ENCODE measurements around the gene DEPP1. TPM values are rescaled to one million over a fixed set of nuclear protein-coding genes. Genes with fewer than 3 reads are reported as not detected.

DEPP1 gene
- total and polyA plus RNA-seq, 7 experiments from 2014 or later = 0.24 to 4.0 (median 0.54) TPM; not detected in 1

DNA sequence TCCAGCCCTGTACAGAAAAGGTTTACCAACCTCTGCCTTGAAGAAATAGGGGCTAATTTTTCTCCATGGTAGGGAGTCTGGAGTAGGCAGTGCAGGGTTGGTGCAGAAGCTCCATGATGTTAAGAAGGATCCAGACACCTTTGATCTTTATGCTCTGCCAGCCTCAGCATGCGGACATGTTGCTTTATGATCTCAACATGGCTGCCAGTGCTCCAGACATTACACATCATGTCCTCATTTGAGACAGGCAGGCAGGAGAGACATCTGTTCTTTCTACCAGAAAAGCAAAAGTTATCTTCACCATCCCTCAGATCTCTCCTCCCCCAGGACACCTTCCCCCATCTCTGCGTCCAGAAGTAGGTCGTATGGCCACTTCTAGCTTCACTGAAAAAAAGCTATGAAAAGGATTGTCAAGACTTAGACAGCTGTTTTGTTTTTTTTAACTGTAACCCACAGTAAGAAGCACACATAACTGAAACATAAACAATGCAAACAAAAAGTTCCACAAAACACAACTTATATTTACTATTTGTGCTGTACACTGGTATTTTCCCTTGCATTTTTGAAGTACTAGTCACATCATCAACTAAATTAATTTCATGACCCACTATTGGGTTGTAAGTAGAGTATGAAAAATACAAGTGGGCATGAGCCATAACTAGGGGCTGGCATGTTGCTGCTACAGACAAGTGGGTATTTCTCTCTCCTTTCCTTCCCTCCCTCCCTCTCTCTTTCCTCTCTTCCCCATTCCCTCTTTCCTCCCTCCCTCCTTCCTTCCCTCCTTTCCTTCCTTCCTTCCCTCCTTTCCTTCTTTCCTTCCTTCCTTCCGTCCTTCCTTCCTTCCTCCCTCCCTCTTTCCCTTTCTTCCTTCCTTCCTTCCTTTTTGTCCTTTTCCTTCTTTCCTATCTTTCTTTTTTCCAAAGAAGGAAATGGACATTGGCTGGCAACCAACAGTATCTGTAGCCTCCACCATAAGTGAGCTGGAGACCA, 21.6 kb downstream of the DEPP1 start:
- CTCF ChIA-PET = interaction anchor here (0.7 kb wide), 1 partner anchor 37 kb away, joined by 3 read pairs; no protein-coding TSS in a partner anchor
- H3K4me1 Mint-ChIP-seq = peaks cover 16 to 47% (median 38%) of the 10 kb centered on the region in 7 donors
- peak overlapping the region in 4 of 10 donors; percentile 81 to 93 (median 88) for H3K4me3 Mint-ChIP-seq

DNA sequence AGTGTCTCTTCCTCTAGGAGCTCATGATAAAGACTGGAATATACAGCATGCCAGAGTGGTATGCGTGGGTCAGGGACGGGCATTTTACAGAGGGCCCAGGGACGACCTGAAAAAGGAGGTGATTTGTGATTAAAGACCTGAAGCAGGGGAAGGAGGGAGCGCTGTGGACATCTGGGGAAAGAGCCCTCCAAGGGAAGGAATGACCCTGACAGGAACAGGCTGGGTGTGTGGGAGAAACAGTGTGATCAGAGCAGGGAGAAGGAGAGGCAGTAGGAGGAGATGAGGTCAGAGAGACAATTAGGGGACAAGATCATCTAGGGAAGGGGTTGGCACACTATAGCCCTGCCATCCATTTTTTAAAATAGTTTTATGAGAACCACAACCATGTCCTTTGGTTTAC, 22.4 kb downstream of the DEPP1 start:
- Histone ChIP-seq H3K27me3 (ENCODE audit: control insufficient read depth in 2 of 2, insufficient read depth in 2 of 2, low read length in 2 of 2) (no peaks in the 10 kb centered on the region), H3K27ac (ENCODE audit: low read depth, low read length) (no peak overlapping the region), H3K36me3 (ENCODE audit: control insufficient read depth in 2 of 3, insufficient read depth in 3 of 3, low read length in 3 of 3) (peaks cover 0 to 5% (median 0%) of the 10 kb centered on the region in 3 experiments), H3K9me3 (ENCODE audit: control insufficient read depth in 2 of 3, low read length in 3 of 3) (no peaks in the 10 kb centered on the region), H3K4me3 (ENCODE audit: low read length) (no peak overlapping the region), H3K4me1 (ENCODE audit: control insufficient read depth in 2 of 2, insufficient read depth in 2 of 2, low read length in 2 of 2) (peaks cover 7 to 13% of the 10 kb centered on the region in 2 donors)
- Mint-ChIP-seq H3K4me1 (peaks cover 16 to 43% (median 38%) of the 10 kb centered on the region in 7 donors), H3K27ac (peak overlapping the region in 2 of 9 donors; percentile 33 to 81), H3K27me3 (no peaks in the 10 kb centered on the region), H3K9me3 (peaks cover 0 to 4% (median 0%) of the 10 kb centered on the region in 11 donors), H3K4me3 (peak overlapping the region in 1 of 10 donors; percentile 61), H3K36me3 (peaks cover 8 to 20% (median 12%) of the 10 kb centered on the region in 5 donors)
- intact Hi-C loops (cut with micrococcal nuclease) = loop anchor here in 1 of 2 donors (5.0 kb wide), 1 partner anchor 716 kb away; the partner anchor contains the start of gene ZFAND4
- ATAC-seq (no peak), DNase-seq (no peak)
- ChIA-PET POLR2A (no interaction called here), CTCF (no interaction called here)

More for the DNA sequence above, 21.6 kb downstream of the DEPP1 start:
- no peak overlapping the region for H3K27ac ChIP-seq (ENCODE audit: low read depth, low read length)
- Mint-ChIP-seq H3K27me3 (no peaks in the 10 kb centered on the region), H3K36me3 (peaks cover 8 to 18% (median 12%) of the 10 kb centered on the region in 5 donors), H3K27ac (peak overlapping the region in 1 of 9 donors; percentile 70), H3K9me3 (peaks cover 0 to 4% (median 0%) of the 10 kb centered on the region in 11 donors)
- intact Hi-C loops (cut with micrococcal nuclease) = loop anchor here in 1 of 2 donors (5.0 kb wide), 1 partner anchor 715 kb away; the partner anchor contains the start of gene ZFAND4
- no peak overlapping the region for H3K4me3 ChIP-seq (ENCODE audit: low read length)
- DNase-seq (no peak), ATAC-seq (no peak)
- peaks cover 0 to 5% (median 0%) of the 10 kb centered on the region in 3 experiments for H3K36me3 ChIP-seq (ENCODE audit: control insufficient read depth in 2 of 3, insufficient read depth in 3 of 3, low read length in 3 of 3)
- no peaks in the 10 kb centered on the region for H3K9me3 ChIP-seq (ENCODE audit: control insufficient read depth in 2 of 3, low read length in 3 of 3)
- no peaks in the 10 kb centered on the region for H3K27me3 ChIP-seq (ENCODE audit: control insufficient read depth in 2 of 2, insufficient read depth in 2 of 2, low read length in 2 of 2)
- POLR2A ChIA-PET = no interaction called here
- peaks cover 7 to 13% of the 10 kb centered on the region in 2 donors for H3K4me1 ChIP-seq (ENCODE audit: control insufficient read depth in 2 of 2, insufficient read depth in 2 of 2, low read length in 2 of 2)

DNA sequence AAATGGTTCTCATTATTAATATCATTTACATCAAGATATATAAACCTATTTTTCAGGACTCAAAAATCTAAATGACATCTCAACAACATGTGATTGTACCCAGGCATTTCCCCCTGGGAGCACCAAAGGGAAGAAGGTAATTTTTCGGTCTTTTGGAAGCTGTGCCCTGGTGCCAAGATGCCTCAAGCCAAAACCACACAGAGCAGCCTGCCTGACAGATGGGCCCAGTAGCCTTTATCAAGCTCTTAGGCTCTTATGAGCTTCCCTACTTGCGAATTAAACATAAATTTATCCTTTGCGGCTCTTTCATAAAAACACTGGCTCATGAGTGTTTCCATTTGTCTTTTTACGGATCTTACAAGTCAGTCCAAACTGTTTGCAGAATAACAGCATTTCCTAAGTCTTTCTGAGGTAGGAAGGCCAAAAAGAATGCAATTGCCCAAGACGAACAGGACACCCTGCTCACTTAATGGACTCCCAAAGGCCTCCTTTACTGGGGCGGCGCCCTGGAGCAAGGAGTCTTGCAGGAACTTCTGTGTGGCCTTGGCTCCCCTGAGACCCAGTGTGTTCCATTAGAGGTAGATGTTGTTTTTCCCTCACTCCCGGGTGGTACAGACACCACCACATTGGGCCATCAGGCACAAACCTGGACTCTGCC, 23.1 kb downstream of the DEPP1 start:
- no peaks in the 10 kb centered on the region for H3K27me3 ChIP-seq (ENCODE audit: control insufficient read depth in 2 of 2, insufficient read depth in 2 of 2, low read length in 2 of 2)
- Mint-ChIP-seq H3K27ac (no peak overlapping the region), H3K36me3 (peaks cover 8 to 22% (median 12%) of the 10 kb centered on the region in 5 donors), H3K4me1 (peaks cover 16 to 37% (median 33%) of the 10 kb centered on the region in 7 donors), H3K9me3 (peaks cover 0 to 4% (median 0%) of the 10 kb centered on the region in 11 donors), H3K4me3 (no peak overlapping the region), H3K27me3 (no peaks in the 10 kb centered on the region)
- no peaks in the 10 kb centered on the region for H3K9me3 ChIP-seq (ENCODE audit: control insufficient read depth in 2 of 3, low read length in 3 of 3)
- no peak for ATAC-seq
- peak in 1 of 9 donors; percentile 1 for DNase-seq
- POLR2A ChIA-PET = no interaction called here
- no peak overlapping the region for H3K27ac ChIP-seq (ENCODE audit: low read depth, low read length)
- CTCF ChIA-PET = no interaction called here
- H3K36me3 ChIP-seq (ENCODE audit: control insufficient read depth in 2 of 3, insufficient read depth in 3 of 3, low read length in 3 of 3) = peaks cover 0 to 5% (median 0%) of the 10 kb centered on the region in 3 experiments
- H3K4me1 ChIP-seq (ENCODE audit: control insufficient read depth in 2 of 2, insufficient read depth in 2 of 2, low read length in 2 of 2) = peaks cover 7 to 13% of the 10 kb centered on the region in 2 donors
- intact Hi-C loops (cut with micrococcal nuclease) = loop anchor here in 1 of 2 donors (5.0 kb wide), 1 partner anchor 717 kb away; the partner anchor contains the start of gene ZFAND4
- H3K4me3 ChIP-seq (ENCODE audit: low read length) = no peak overlapping the region

DNA sequence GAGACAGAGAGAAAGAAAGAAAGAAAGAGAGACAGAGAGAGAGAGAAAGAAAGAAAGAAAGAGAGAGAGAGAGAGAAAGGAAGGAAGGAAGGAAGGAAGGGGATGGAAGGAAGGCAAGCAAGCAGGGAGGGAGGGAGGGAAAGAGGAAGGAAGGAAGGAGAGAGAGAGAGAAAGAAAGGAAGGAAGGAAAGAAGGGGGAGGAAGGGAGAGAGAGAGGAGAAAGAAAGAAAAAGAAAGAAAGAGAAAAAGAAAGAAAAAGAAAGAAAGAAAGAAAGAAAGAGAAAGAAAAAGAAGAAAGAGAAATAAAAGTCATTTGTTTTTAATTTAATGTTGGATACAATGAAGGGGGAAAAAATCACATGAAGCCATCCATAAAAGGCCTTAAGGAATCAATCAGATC, 23.6 kb downstream of the DEPP1 start:
- H3K4me3 ChIP-seq (ENCODE audit: low read length) = no peak overlapping the region
- DNase-seq (no peak), ATAC-seq (no peak)
- intact Hi-C loops (cut with micrococcal nuclease) = loop anchor here in 1 of 2 donors (5.0 kb wide), 1 partner anchor 717 kb away; the partner anchor contains the start of gene ZFAND4
- peaks cover 16 to 32% (median 29%) of the 10 kb centered on the region in 7 donors for H3K4me1 Mint-ChIP-seq
- peak overlapping the region in 4 of 9 donors; percentile 26 to 75 (median 53) for H3K27ac Mint-ChIP-seq
- H3K27ac ChIP-seq (ENCODE audit: low read depth, low read length) = no peak overlapping the region
- H3K27me3 Mint-ChIP-seq = no peaks in the 10 kb centered on the region
- POLR2A ChIA-PET = no interaction called here
- peak overlapping the region in 1 of 10 donors; percentile 56 for H3K4me3 Mint-ChIP-seq
- H3K36me3 Mint-ChIP-seq = peaks cover 8 to 22% (median 12%) of the 10 kb centered on the region in 5 donors
- H3K36me3 ChIP-seq (ENCODE audit: control insufficient read depth in 2 of 3, insufficient read depth in 3 of 3, low read length in 3 of 3) = peaks cover 0 to 5% (median 0%) of the 10 kb centered on the region in 3 experiments
- CTCF ChIA-PET = no interaction called here
- peaks cover 3 to 10% of the 10 kb centered on the region in 2 donors for H3K4me1 ChIP-seq (ENCODE audit: control insufficient read depth in 2 of 2, insufficient read depth in 2 of 2, low read length in 2 of 2)
- no peaks in the 10 kb centered on the region for H3K27me3 ChIP-seq (ENCODE audit: control insufficient read depth in 2 of 2, insufficient read depth in 2 of 2, low read length in 2 of 2)
- H3K9me3 Mint-ChIP-seq = peaks cover 0 to 4% (median 0%) of the 10 kb centered on the region in 11 donors
- H3K9me3 ChIP-seq (ENCODE audit: control insufficient read depth in 2 of 3, low read length in 3 of 3) = no peaks in the 10 kb centered on the region

DNA sequence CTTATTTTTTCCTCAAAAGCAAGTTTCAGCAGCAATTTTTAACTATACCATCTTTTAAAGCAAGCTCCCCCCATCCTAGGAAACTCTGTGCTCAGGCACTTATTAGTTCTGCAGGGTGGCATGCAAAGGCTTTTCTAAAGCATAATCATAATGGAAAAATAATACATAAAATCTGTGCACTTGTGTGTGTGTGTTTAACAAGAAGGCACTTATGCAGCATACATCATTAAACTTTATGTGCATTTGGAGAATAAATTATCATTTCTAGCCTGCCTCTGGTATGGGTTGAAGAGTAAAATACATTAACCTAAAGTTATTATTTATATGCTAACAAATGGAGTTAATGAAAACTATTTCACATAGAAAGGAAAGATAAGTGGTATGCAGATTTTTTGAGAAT, 24.6 kb downstream of the DEPP1 start:
- Mint-ChIP-seq H3K36me3 (peaks cover 8 to 22% (median 12%) of the 10 kb centered on the region in 5 donors), H3K27me3 (no peaks in the 10 kb centered on the region), H3K27ac (peak overlapping the region in 3 of 9 donors; percentile 10 to 75 (median 20)), H3K9me3 (peaks cover 0 to 4% (median 0%) of the 10 kb centered on the region in 11 donors), H3K4me3 (no peak overlapping the region), H3K4me1 (peaks cover 16 to 33% (median 28%) of the 10 kb centered on the region in 7 donors)
- Histone ChIP-seq H3K36me3 (ENCODE audit: control insufficient read depth in 2 of 3, insufficient read depth in 3 of 3, low read length in 3 of 3) (peaks cover 0 to 5% (median 0%) of the 10 kb centered on the region in 3 experiments), H3K9me3 (ENCODE audit: control insufficient read depth in 2 of 3, low read length in 3 of 3) (no peaks in the 10 kb centered on the region), H3K27me3 (ENCODE audit: control insufficient read depth in 2 of 2, insufficient read depth in 2 of 2, low read length in 2 of 2) (no peaks in the 10 kb centered on the region), H3K27ac (ENCODE audit: low read depth, low read length) (no peak overlapping the region), H3K4me3 (ENCODE audit: low read length) (no peak overlapping the region), H3K4me1 (ENCODE audit: control insufficient read depth in 2 of 2, insufficient read depth in 2 of 2, low read length in 2 of 2) (peaks cover 0 to 8% of the 10 kb centered on the region in 2 donors)
- intact Hi-C loops (cut with micrococcal nuclease) = no loop called here
- ATAC-seq (no peak), DNase-seq (no peak)
- ChIA-PET POLR2A (no interaction called here), CTCF (interaction anchor here (0.6 kb wide), 1 partner anchor 54 kb away, joined by 3 read pairs; no protein-coding TSS in a partner anchor)

DNA sequence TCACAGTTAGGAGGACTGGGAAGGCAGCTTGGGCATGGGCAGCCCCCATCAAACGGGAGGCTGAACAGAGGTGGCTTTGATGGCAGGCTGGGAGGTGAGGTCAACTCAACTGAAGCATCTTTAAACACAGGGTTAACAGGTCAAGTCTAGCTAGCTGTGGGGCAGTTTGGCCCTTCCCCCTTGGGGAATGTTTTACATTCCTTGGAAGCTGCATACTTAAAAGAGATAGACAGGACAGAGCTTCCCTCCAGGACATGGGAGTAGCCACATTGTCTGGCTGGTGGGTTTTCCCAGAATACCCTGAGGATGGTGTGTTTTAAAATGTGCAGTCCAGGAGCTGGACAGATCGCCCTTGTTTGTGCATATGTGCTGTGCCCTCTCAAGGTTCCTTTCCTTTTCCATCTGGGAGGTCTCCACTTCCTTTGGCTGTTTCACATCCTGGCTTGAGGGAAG, 25.8 kb downstream of the DEPP1 start:
- peaks cover 7 to 31% (median 16%) of the 10 kb centered on the region in 7 donors for H3K4me1 Mint-ChIP-seq
- Histone ChIP-seq H3K27me3 (ENCODE audit: control insufficient read depth in 2 of 2, insufficient read depth in 2 of 2, low read length in 2 of 2) (no peaks in the 10 kb centered on the region), H3K9me3 (ENCODE audit: control insufficient read depth in 2 of 3, low read length in 3 of 3) (no peaks in the 10 kb centered on the region), H3K36me3 (ENCODE audit: control insufficient read depth in 2 of 3, insufficient read depth in 3 of 3, low read length in 3 of 3) (peaks cover 0 to 5% (median 0%) of the 10 kb centered on the region in 3 experiments), H3K4me1 (ENCODE audit: control insufficient read depth in 2 of 2, insufficient read depth in 2 of 2, low read length in 2 of 2) (no peaks in the 10 kb centered on the region), H3K4me3 (ENCODE audit: low read length) (no peak overlapping the region), H3K27ac (ENCODE audit: low read depth, low read length) (no peak overlapping the region)
- peak overlapping the region in 1 of 9 donors; percentile 45 for H3K27ac Mint-ChIP-seq
- no peaks in the 10 kb centered on the region for H3K27me3 Mint-ChIP-seq
- intact Hi-C loops (cut with micrococcal nuclease) = no loop called here
- ChIA-PET CTCF (no interaction called here), POLR2A (interaction anchor here (0.6 kb wide), 1 partner anchor 16 kb away, joined by 3 read pairs; no protein-coding TSS in a partner anchor)
- H3K4me3 Mint-ChIP-seq = no peak overlapping the region
- ATAC-seq (no peak), DNase-seq (no peak)
- H3K36me3 Mint-ChIP-seq = peaks cover 8 to 22% (median 12%) of the 10 kb centered on the region in 5 donors
- peaks cover 0 to 4% (median 0%) of the 10 kb centered on the region in 11 donors for H3K9me3 Mint-ChIP-seq
